Type B pancreatic cell (in vitro differentiated cells): ENCODE measurements around the gene ABCF3. TPM values are rescaled to one million over a fixed set of nuclear protein-coding genes. Genes with fewer than 3 reads are reported as not detected.
A peak's percentile ranks its signal among the peaks of the same experiment; 100 is the strongest.

Experiments used
- DNase-seq: peaks from one replicate; pipeline ENCODE4 v3.0.0; 2021; ENCODE audit warnings: mixed read lengths; ENCODE audit not compliant: unreplicated experiment; ENCODE audit errors: extremely low spot score
- H3K27ac Mint-ChIP-seq: 2 replicates; pipeline ENCODE4 v1.8.0; 2021; ENCODE audit warnings: mild to moderate bottlenecking, mixed read lengths
- H3K27me3 Mint-ChIP-seq: 2 replicates; pipeline ENCODE4 v1.8.0; 2021; ENCODE audit warnings: mixed read lengths
- H3K36me3 Mint-ChIP-seq: 2 replicates; pipeline ENCODE4 v1.8.0; 2021; ENCODE audit warnings: mixed read lengths
- H3K4me1 Mint-ChIP-seq: one replicate; pipeline ENCODE4 v1.8.0; 2021; ENCODE audit warnings: mixed read lengths; ENCODE audit not compliant: unreplicated experiment
- H3K4me3 Mint-ChIP-seq: 2 replicates; pipeline ENCODE4 v1.8.0; 2021; ENCODE audit warnings: mild to moderate bottlenecking, mixed read lengths
- H3K9me3 Mint-ChIP-seq: 2 replicates; pipeline ENCODE4 v1.8.0; 2021; ENCODE audit warnings: mixed read lengths
- CTCF ChIP-seq: fragments of 200-600 bp; sonication (generic); conservative IDR thresholded peaks from 2 replicates; pipeline ENCODE4 v1.5.0; 2021; ENCODE audit warnings: antibody characterized with exemption, mild to moderate bottlenecking
- total RNA-seq: library from RNA; stranded (reverse); gene quantifications from 2 replicates; pipeline ENCODE4 v1.2.1, GENCODE V29; 2021; ENCODE audit warnings: low replicate concordance

ABCF3 gene
- total RNA-seq, 1 donor from 2014 or later, result 72.3 TPM

GRCh38 chr3:184169896-184170875 lies 15.8 kb upstream of the ABCF3 start:
- H3K27ac Mint-ChIP-seq, result no peak overlapping the region
- no peaks in the 10 kb centered on the region for H3K9me3 Mint-ChIP-seq
- DNase-seq, result no peak
- no peak overlapping the region for H3K4me3 Mint-ChIP-seq
- H3K4me1 Mint-ChIP-seq, result peaks cover 4% of the 10 kb centered on the region
- peaks cover 26% of the 10 kb centered on the region for H3K36me3 Mint-ChIP-seq
- no peak for TF ChIP-seq CTCF
- H3K27me3 Mint-ChIP-seq, result no peaks in the 10 kb centered on the region

- no peak for TF ChIP-seq CTCF
- Mint-ChIP-seq H3K27me3 (no peaks in the 10 kb centered on the region), H3K36me3 (peaks cover 26% of the 10 kb centered on the region), H3K4me1 (peaks cover 14% of the 10 kb centered on the region), H3K27ac (no peak overlapping the region), H3K4me3 (no peak overlapping the region), H3K9me3 (no peaks in the 10 kb centered on the region)
- DNase-seq, result no peak
Measured at GRCh38 chr3:184171562-184171961, 14.4 kb upstream of the ABCF3 start.

GRCh38 chr3:184172681-184173373 lies 13.2 kb upstream of the ABCF3 start:
- H3K27ac Mint-ChIP-seq, result no peak overlapping the region
- no peak for DNase-seq
- no peaks in the 10 kb centered on the region for H3K9me3 Mint-ChIP-seq
- H3K4me3 Mint-ChIP-seq, result no peak overlapping the region
- H3K4me1 Mint-ChIP-seq, result peaks cover 18% of the 10 kb centered on the region
- TF ChIP-seq CTCF, result no peak
- H3K36me3 Mint-ChIP-seq, result peaks cover 22% of the 10 kb centered on the region
- no peaks in the 10 kb centered on the region for H3K27me3 Mint-ChIP-seq

- Mint-ChIP-seq H3K27me3 (no peaks in the 10 kb centered on the region), H3K9me3 (no peaks in the 10 kb centered on the region), H3K4me1 (peaks cover 18% of the 10 kb centered on the region), H3K4me3 (no peak overlapping the region), H3K36me3 (peaks cover 22% of the 10 kb centered on the region), H3K27ac (peak overlapping the region; percentile 82)
- no peak for DNase-seq
- no peak for TF ChIP-seq CTCF
Measured at GRCh38 chr3:184173374-184173722, 12.7 kb upstream of the ABCF3 start.

- no peak for TF ChIP-seq CTCF
- Mint-ChIP-seq H3K4me3 (peak overlapping the region; percentile 99), H3K27me3 (no peaks in the 10 kb centered on the region), H3K9me3 (no peaks in the 10 kb centered on the region), H3K27ac (peak overlapping the region; percentile 82), H3K4me1 (peaks cover 18% of the 10 kb centered on the region), H3K36me3 (peaks cover 15% of the 10 kb centered on the region)
- no peak for DNase-seq
Measured at GRCh38 chr3:184174284-184174645, 11.7 kb upstream of the ABCF3 start.
